ENCODE measurements around the gene STH.

DNA sequence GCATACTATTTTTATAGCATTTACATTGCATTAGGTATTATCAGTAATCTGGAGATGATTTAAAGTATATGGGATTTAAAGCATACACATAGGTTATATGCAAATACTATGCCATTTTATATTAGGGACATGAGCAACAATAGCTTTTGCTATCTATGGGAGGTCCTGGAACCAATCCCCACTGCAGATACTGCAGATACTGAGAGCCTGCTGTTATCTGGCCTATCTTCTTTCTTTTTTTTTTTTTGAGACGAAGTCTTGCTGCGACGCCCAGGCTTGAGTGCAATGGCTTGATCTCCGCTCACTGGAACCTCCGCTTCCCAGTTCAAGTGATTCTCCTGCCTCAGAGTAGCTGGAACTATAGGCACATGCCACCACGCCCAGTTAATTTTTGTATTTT lies 37.4 kb downstream of the STH start:
- TF ChIP-seq, protein P1, sequence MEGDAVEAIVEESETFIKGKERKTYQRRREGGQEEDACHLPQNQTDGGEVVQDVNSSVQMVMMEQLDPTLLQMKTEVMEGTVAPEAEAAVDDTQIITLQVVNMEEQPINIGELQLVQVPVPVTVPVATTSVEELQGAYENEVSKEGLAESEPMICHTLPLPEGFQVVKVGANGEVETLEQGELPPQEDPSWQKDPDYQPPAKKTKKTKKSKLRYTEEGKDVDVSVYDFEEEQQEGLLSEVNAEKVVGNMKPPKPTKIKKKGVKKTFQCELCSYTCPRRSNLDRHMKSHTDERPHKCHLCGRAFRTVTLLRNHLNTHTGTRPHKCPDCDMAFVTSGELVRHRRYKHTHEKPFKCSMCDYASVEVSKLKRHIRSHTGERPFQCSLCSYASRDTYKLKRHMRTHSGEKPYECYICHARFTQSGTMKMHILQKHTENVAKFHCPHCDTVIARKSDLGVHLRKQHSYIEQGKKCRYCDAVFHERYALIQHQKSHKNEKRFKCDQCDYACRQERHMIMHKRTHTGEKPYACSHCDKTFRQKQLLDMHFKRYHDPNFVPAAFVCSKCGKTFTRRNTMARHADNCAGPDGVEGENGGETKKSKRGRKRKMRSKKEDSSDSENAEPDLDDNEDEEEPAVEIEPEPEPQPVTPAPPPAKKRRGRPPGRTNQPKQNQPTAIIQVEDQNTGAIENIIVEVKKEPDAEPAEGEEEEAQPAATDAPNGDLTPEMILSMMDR (IDR thresholded peaks at IDR 0.05): no peak
- no peak for TF ChIP-seq POLR2A (IDR thresholded peaks at IDR 0.05)

Measured in testis (tissue), 2 donors.